Panc1 (cell line): Measurements from ENCODE around the gene ADGRD1. TPM values are rescaled to one million over a fixed set of nuclear protein-coding genes. Genes with fewer than 3 reads are reported as not detected.

Experiments
- ATAC-seq: fragments of 200-7000 bp; cut with Tn5 transposase; 2 replicates; pipeline ENCODE4 v1.9.1; 2020; ENCODE audit warnings: mild to moderate bottlenecking, moderate library complexity
- BruUV-seq: library from RNA; stranded (reverse); fragments of 400-500 nt; replicated peaks from 2 replicates; lab custom pipeline; 2021; lab: Mats Ljungman, UMichigan
- CTCF ChIA-PET: fragments of 300-600 bp; sonication (Branson Sonifier 250); formaldehyde crosslinking; loops from one replicate; lab custom pipeline; 2022; ENCODE audit warnings: antibody characterized with exemption; lab: Charles Lee
- POLR2A ChIA-PET: fragments of 300-600 bp; sonication (Branson Sonifier 250); formaldehyde crosslinking; loops from one replicate; lab custom pipeline; 2022; ENCODE audit warnings: antibody characterized with exemption; lab: Charles Lee
- DNase-seq: peaks from one replicate; pipeline ENCODE4 v3.0.0-alpha.2; 2010; ENCODE audit warnings: low read depth, low spot score
- H3K27ac ChIP-seq: 2 replicates; pipeline ENCODE4 v1.5.1; 2011; ENCODE audit warnings: mild to moderate bottlenecking, low read length, inconsistent platforms
- H3K27me3 ChIP-seq: fragments of 200-500 bp; sonication (Bioruptor generic); 2 replicates; pipeline ENCODE4 v1.6.0; 2014; ENCODE audit warnings: low read length, inconsistent platforms; ENCODE audit not compliant: control insufficient read depth, insufficient read depth
- H3K36me3 ChIP-seq: fragments of 200-500 bp; sonication (Bioruptor generic); 2 replicates; pipeline ENCODE4 v1.5.1; 2014; ENCODE audit warnings: inconsistent platforms, mild to moderate bottlenecking, low read length, moderate library complexity; ENCODE audit not compliant: control insufficient read depth, insufficient read depth
- H3K4me1 ChIP-seq: 2 replicates; pipeline ENCODE4 v1.5.1; 2011; ENCODE audit warnings: inconsistent platforms, mild to moderate bottlenecking, low read length, moderate library complexity; ENCODE audit not compliant: control insufficient read depth, insufficient read depth
- H3K4me3 ChIP-seq, 2 experiments: 2 replicates each; pipeline ENCODE4 v1.5.1; 2011 to 2012; ENCODE audit warnings: low read depth in 2 of 2, low read length in 2 of 2, mild to moderate bottlenecking in 2 of 2, inconsistent platforms in 1 of 2, moderate library complexity in 1 of 2
- H3K9me3 ChIP-seq: fragments of 200-500 bp; sonication (Bioruptor generic); 2 replicates; pipeline ENCODE4 v1.5.1; 2014; ENCODE audit warnings: low read depth, mild to moderate bottlenecking, inconsistent platforms, low read length, moderate library complexity; ENCODE audit not compliant: control insufficient read depth, insufficient read depth
- CTCF ChIP-seq: fragments of 450-650 bp; IDR thresholded peaks from 2 replicates; pipeline ENCODE4 v1.5.1; 2017; ENCODE audit warnings: mild to moderate bottlenecking
- POLR2AphosphoS5 ChIP-seq: IDR thresholded peaks from 2 replicates; pipeline ENCODE4 v1.6.1; 2012; ENCODE audit warnings: mild to moderate bottlenecking, low read depth, low read length, moderate library complexity
- REST ChIP-seq, 2 experiments: IDR thresholded peaks; 2 replicates each; pipeline ENCODE4 v1.6.1; 2011 to 2012; ENCODE audit warnings: low read depth in 2 of 2, control low read depth in 1 of 2, low read length in 1 of 2, mild to moderate bottlenecking in 1 of 2, moderate library complexity in 1 of 2; ENCODE audit not compliant: insufficient read depth in 1 of 2
- SIN3A ChIP-seq: IDR thresholded peaks from 2 replicates; pipeline ENCODE4 v1.6.1; 2012; ENCODE audit warnings: low read depth, mild to moderate bottlenecking, low read length, moderate library complexity, borderline replicate concordance; ENCODE audit not compliant: insufficient read depth
- TCF7L2 ChIP-seq: IDR thresholded peaks from 2 replicates; pipeline ENCODE4 v1.6.1; 2011; ENCODE audit warnings: mild to moderate bottlenecking, low read depth, low read length, inconsistent platforms
- in situ Hi-C: cut with HindIII; loops from 2 replicates; pipeline ENCODE4 v1.10.0; 2016; ENCODE audit warnings: low sequenced_read_pairs, low pct_unique_long_range_greater_than_20kb
- intact Hi-C: fragments of 100-400 bp; cut with micrococcal nuclease; formaldehyde crosslinking; loops from one replicate; pipeline ENCODE4 v1.10.0; 2022; ENCODE audit not compliant: unreplicated experiment
- total RNA-seq: library from RNA; stranded (reverse); gene quantifications from one replicate; pipeline ENCODE4 v1.2.1, GENCODE V29; 2021; ENCODE audit not compliant: unreplicated experiment

The ADGRD1 gene
- total RNA-seq, 1 experiment from 2014 or later = 0.21 TPM

- H3K4me3 ChIP-seq = no peak overlapping the region
- intact Hi-C loops (no loop called here), in situ Hi-C loops (no loop called here)
- POLR2A ChIA-PET = no interaction called here
- H3K4me1 ChIP-seq = no peaks in the 10 kb centered on the region
- no peak overlapping the region for H3K27ac ChIP-seq
- CTCF ChIA-PET = no interaction called here
- no TSS peak for BruUV-seq
- H3K9me3 ChIP-seq = no peaks in the 10 kb centered on the region
- peaks cover 12% of the 10 kb centered on the region; the same call in 1 of the 2 replicates for H3K27me3 ChIP-seq
- ATAC-seq (no peak), DNase-seq (no peak)
- H3K36me3 ChIP-seq = no peaks in the 10 kb centered on the region
- no peak for TF ChIP-seq SIN3A
- TF ChIP-seq TCF7L2 = no peak
Measured at GRCh38 chr12:131051155-131051473, 97.4 kb downstream of the ADGRD1 start.

- in situ Hi-C loops = no loop called here
Measured at GRCh38 chr12:131052063-131052781, 98.5 kb downstream of the ADGRD1 start.

More at GRCh38 chr12:131052063-131052781, 98.5 kb downstream of the ADGRD1 start:
- Histone ChIP-seq H3K9me3 (no peaks in the 10 kb centered on the region), H3K4me1 (no peaks in the 10 kb centered on the region), H3K36me3 (no peaks in the 10 kb centered on the region), H3K27me3 (peaks cover 16% of the 10 kb centered on the region; the same call in 1 of the 2 replicates), H3K4me3 (no peak overlapping the region), H3K27ac (no peak overlapping the region)
- no TSS peak for BruUV-seq
- TF ChIP-seq CTCF (no peak), REST (IDR thresholded peaks at IDR 0.05; ENCODE audit: insufficient read depth in 1 of 2, low read depth in 2 of 2, low read length in 1 of 2) (no peak), SIN3A (no peak), POLR2AphosphoS5 (no peak), TCF7L2 (no peak)
- POLR2A ChIA-PET = no interaction called here
- CTCF ChIA-PET = no interaction called here
- ATAC-seq = no peak
- DNase-seq = no peak
- intact Hi-C loops = no loop called here
